Kidney glomerular epithelial cell (primary cell): Measurements from ENCODE around the gene CNR1.

Source experiments
- DNase-seq: peaks from one replicate; lab custom pipeline; 2025; lab: John Stamatoyannopoulos, UW

CNR1 gene

DNA sequence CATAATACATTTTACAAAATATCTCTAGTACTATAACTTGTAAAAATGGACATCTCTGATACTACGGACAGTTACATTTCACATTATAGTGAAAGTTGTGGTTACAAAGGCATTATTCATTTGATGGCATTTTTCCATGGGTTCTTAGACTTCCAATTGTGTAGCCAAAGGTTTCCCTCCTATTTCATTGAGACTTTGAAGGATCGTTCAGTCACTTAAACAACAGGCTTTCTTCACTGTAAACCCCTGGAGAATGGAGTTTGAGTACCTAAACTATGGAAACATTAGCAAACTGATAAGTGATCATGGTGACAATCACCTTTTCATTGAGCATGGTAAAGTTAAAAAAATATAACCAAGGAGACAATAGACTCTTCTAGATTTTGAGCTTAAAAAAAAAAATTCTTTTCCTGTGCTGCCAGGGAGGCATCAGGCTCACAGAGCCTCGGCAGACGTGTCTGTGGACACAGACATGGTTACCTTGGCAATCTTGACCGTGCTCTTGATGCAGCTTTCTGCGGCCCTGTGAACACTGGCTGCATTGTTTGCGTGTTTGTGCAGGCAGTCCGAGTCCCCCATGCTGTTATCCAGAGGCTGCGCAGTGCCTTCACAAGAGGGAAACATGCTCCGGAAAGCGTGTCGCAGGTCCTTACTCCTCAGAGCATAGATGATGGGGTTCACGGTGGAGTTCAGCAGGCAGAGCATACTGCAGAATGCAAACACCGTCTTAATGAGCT, 22.6 kb downstream of the CNR1 start:
- DNase-seq = no peak

GRCh38 chr6:88142297-88142668, 23.9 kb downstream of the CNR1 start:
- DNase-seq = no peak

- DNase-seq = no peak
Measured at GRCh38 chr6:88141561-88142296, 24.4 kb downstream of the CNR1 start.

- no peak for DNase-seq
Measured at GRCh38 chr6:88137915-88138314, 28.2 kb downstream of the CNR1 start.

GRCh38 chr6:88135578-88136114, 30.5 kb downstream of the CNR1 start:
- DNase-seq = no peak

GRCh38 chr6:88134575-88134974, 31.6 kb downstream of the CNR1 start:
- DNase-seq = no peak

DNA sequence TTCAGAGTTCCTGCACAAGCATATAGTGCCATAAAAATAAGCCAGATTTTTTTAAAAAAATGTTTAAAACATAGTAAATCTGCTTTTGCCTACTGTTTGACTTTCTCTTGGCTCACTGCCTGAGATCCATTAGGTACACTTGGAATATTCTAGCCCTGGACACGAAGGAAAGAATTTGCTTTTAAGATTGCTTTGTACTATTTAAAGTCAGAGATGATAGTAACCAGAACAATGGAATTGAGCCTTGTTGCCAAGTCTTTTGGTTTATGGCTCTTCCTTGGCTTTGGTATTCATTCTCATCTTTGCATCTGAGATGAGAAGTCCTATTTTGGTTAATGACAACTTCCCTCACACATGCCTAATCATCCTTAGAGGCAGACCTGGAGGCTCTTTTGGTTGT, 32.4 kb downstream of the CNR1 start:
- no peak for DNase-seq

- no peak for DNase-seq
Measured at GRCh38 chr6:88124925-88125557, 41.1 kb downstream of the CNR1 start.

DNA sequence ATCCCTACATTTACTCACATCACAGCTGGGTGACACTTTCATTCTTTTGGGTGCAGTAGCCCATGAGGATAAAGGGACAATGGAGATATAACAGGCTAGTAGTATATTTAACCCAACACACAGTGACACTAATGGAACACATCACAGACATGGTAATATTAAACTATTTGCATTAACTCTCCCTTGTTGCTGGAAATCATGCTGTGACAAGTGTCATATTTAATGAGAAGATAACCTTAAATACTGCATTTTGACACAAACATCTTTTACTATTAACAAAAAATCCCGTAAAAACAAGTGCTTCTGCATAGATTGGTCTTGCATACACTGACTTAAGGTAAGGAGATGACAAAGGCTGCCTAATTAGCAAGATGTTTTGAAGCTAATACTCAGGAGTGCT, 45.5 kb downstream of the CNR1 start:
- no peak for DNase-seq

- no peak for DNase-seq
Measured at GRCh38 chr6:88119769-88120168, 46.4 kb downstream of the CNR1 start.

DNA sequence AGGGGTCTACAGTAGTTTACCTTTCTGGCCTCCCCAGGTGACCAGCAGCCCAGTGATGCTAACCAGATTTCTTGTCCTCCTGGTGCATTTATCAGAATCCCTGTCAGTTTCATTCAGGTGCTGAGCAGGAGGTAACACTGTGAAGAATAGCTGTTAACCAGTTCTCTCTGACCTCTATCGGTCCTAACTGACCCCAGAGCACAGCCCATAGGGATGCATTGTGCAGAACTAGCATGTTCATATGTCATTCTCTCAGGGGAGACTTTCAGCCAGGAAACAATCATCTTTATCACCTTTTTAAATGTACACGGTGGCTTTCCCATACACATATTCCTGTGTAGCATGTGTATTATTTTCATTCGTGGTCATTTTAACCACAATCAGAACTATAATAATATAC, 49.9 kb downstream of the CNR1 start:
- no peak for DNase-seq

GRCh38 chr6:88115307-88115706, 50.8 kb downstream of the CNR1 start:
- no peak for DNase-seq

DNA sequence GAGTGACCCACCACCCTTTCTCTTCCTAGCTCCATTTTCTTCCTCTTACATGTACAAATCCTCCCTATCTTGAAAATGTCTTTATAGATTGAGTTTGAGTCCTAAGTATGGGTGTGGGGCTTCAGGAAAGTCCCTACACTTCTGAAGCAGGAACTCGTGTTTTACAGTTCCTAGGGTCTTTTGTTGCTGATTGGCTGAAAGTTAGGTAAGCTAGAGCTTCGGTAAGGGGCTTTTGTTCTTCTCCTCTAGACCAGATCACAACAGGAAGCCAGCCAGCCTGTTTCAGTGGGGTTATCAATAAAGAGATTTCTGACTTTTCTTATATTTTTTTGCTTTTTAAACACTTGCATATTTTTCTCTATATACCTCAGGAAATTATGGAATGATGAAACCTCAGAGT, 51.3 kb downstream of the CNR1 start:
- DNase-seq = no peak

- DNase-seq = no peak
Measured at GRCh38 chr6:88111991-88112390, 54.2 kb downstream of the CNR1 start.

DNA sequence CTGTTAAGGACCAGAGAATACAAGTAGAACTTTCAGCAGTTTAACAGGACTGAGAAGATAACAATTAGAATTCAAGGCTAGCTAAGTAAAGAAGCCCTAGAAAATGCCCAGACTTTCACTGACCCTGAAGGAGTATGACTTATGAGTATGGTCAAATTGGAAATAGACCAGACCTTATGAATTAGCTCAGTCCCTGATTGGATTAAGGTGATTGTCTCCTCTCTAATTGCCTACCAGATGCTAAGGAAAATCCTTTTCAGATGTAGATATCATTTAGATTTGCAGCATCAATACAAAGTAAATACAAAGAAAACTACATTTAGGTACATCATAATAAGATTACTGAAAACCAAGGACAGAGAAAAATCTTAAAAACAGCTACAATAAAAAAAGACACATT, 58.9 kb downstream of the CNR1 start:
- no peak for DNase-seq

- DNase-seq = no peak
Measured at GRCh38 chr6:88105741-88106340, 60.3 kb downstream of the CNR1 start.
